GM12874 (cell line): ENCODE results near the gene COL6A2.

Experiments
- TF ChIP-seq, protein P1 (sequence below): IDR thresholded peaks from 2 replicates; pipeline ENCODE4 v1.5.1; 2011; ENCODE audit warnings: low read depth, mild to moderate bottlenecking, control low read depth, low read length, moderate library complexity; ENCODE audit not compliant: insufficient read depth

The COL6A2 gene

DNA sequence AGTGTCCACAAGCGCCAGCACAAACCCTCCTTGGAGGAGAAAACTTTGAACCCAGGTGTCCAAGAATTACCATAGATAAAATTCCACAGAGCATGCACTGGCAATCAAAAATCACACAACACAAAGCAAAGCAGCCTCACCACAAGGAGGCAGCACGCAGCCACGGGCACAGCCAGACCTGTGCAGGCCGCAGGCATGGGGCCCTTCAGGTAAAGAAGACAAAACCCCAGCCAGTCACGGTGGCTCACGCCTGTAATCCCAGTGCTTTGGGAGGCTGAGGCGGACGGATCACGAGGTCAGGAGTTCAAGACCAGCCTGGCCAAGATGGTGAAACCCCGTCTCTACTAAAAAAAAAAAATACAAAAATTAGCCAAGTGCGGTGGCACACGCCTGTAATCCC is 49.5 kb downstream of the COL6A2 start:
- TF ChIP-seq, protein P1, sequence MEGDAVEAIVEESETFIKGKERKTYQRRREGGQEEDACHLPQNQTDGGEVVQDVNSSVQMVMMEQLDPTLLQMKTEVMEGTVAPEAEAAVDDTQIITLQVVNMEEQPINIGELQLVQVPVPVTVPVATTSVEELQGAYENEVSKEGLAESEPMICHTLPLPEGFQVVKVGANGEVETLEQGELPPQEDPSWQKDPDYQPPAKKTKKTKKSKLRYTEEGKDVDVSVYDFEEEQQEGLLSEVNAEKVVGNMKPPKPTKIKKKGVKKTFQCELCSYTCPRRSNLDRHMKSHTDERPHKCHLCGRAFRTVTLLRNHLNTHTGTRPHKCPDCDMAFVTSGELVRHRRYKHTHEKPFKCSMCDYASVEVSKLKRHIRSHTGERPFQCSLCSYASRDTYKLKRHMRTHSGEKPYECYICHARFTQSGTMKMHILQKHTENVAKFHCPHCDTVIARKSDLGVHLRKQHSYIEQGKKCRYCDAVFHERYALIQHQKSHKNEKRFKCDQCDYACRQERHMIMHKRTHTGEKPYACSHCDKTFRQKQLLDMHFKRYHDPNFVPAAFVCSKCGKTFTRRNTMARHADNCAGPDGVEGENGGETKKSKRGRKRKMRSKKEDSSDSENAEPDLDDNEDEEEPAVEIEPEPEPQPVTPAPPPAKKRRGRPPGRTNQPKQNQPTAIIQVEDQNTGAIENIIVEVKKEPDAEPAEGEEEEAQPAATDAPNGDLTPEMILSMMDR: peak; percentile 64

DNA sequence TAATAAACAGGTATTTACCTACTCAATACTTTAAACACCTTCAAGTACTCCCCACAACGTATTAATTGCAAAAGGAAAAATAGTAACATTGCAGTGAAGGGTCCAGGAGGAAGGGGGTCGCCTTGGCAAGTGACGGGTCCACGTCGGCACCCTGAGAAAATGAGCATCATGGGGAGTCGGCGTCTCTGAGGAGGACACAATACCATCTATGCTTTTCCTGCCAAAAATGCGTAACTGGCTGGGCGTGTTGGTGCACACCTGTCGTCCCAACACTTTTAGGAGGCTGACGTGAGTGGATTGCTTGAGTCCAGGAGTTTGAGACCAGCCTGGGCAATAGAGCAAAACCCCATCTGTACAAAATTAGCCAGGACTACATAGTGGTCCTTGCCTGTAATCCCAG is 50.2 kb downstream of the COL6A2 start:
- TF ChIP-seq, protein P1: no peak

DNA sequence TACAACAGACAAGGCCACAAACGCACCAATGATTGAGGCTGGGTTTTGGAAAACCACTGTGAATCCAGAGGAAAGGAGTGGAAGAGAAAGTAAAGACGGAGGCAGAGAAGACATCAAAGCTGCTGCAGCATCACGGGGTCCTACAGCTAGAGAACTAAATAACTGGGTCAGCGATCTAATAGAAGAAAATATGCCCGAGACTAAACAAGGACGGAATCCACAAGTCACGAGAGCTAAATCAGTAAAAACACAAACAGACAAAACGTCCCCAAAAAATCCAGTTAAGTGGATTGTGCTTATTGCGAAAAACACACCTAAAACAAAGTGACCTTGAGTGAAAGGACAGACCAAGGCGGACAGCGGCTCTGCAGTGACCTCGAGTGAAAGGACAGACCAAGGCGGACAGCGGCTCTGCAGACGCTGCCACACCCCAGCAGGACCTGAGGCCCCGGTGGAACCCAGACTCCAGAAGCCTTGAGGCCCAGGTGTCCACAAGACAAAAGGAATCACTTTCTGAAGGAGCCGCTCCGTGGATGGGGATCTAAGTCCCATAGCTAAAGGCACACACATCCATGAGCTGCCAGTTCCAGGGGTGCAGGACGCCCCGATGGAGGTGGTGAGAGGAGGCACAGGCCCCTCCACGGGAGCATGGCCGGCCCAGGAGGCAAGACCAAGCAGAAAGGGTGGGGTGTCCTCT is 51.4 kb downstream of the COL6A2 start:
- TF ChIP-seq, protein P1: no peak

DNA sequence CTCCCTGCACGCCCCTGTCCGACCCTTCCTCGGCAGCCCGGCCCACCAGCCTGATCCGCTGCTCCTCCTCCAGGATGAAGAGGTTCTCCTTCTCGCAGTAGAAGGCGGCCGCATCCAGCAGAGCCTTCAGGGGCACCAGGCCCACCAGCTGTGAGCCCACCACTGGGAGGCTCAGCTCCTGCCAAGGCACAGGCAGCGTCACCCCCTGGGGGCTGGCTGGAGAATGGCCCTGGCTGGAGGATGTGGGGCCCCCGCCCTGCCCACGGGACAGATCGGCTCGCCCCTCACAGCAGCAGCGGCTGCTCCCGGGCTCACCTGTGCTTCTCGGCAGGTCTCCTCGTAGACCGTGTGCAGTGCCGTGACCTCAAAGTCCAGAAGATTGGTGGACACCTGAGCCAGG is 52.2 kb downstream of the COL6A2 start:
- TF ChIP-seq, protein P1: no peak

DNA sequence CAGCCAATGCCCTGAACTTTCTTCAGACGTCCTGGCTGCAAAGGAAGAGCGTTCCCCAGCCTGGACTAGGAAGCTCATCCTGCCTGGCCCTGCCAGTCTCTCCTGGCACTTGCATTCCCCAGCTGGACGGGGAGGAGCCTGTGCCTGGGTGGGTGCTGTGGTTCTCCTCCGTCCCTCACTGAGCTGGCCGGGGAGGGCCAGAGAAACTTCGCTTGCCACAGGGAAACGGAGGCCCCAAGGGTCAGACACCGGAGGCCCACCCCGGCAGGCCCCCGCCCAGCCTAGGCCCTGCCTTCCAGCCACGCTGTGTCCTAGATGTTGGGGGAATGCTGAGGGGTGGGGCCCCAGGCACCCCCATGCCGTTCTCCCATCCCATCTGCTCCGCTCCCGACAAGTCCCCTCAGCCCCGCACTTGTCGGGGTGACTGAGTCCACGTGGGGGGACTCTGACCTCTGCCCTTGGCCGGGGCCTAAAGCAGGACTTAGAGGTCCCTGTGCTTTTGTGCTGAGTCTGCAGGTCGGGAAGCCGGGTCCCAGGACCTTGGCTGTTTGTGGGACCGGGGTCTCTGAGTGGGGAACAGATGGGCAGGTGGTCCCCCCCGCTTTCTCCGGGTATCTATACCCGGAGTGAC is 52.7 kb downstream of the COL6A2 start:
- TF ChIP-seq, protein P1: no peak

DNA sequence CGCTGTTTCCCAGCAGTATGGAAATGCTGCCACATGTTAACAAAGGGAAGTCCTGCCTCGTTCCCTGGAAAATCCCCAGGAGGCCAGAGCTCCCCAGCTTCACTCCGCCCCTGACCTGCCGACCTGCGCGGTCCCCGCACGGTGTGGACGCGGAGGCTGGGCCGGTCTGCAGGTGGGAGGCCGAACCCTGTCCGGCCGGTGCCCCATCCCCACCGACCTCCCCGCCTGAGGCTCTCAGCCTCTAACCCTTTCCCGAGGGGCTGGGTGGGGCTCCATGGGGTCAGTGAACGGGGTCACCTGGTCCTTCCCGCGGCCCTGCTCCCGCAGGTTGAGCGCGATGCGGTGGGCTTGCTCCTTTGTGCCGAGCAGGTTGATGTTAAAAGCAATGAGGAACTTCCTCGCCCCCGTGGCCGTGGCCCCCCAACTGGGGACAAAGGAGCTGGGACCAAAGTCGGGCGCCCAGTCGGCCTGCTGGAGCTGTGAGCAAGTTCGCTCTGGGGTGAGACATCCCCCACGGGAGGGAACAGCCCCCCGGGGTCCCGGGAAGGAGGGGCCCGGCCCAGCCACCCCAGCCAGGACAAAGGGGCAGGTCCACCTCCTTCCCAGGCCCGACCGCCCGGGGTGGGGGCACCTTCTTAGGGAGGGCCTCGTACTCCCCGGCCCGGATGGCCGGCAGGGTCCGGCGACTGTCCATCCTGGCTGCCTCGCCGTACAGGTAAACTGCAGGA is 53.5 kb downstream of the COL6A2 start:
- TF ChIP-seq, protein P1: no peak
